Stomach (tissue), 4 donors: ENCODE measurements around the gene STXBP2.

Source experiments
- CTCF ChIP-seq, 7 experiments: fragments of 450-650 bp in 4 of 7; fragments of 200-600 bp in 3 of 7; sonication (generic) in 3 of 7; IDR thresholded peaks; one replicate each; pipeline ENCODE4 v1.5.1; 2016 to 2019; ENCODE audit warnings: antibody characterized with exemption in 7 of 7, control low read depth in 2 of 7, mild to moderate bottlenecking in 1 of 7
- EP300 ChIP-seq: sonication (generic); formaldehyde crosslinking; IDR thresholded peaks from one replicate; pipeline ENCODE4 v1.6.1; 2017; ENCODE audit warnings: antibody characterized with exemption

- TF ChIP-seq EP300 (no peak), CTCF (IDR thresholded peaks at IDR 0.05) (no peak)
Observed at GRCh38 chr19:7635670-7636069, 1.2 kb upstream of the STXBP2 start.
